GM21367 (cell line): ENCODE results near the gene RNF126.

Experiments
- ATAC-seq: cut with Tn5 transposase; IDR thresholded peaks from one replicate; pipeline ENCODE4 v1.9.1; 2021; ENCODE audit not compliant: unreplicated experiment

The RNF126 gene

GRCh38 chr19:648305-648704 lies 14.7 kb downstream of the RNF126 start:
- no peak for ATAC-seq

GRCh38 chr19:647566-648284 lies 15.3 kb downstream of the RNF126 start:
- ATAC-seq: no peak

- ATAC-seq: no peak
Measured at GRCh38 chr19:646779-647565, 16.0 kb downstream of the RNF126 start.

- no peak for ATAC-seq
Measured at GRCh38 chr19:645912-646778, 16.9 kb downstream of the RNF126 start.

GRCh38 chr19:644789-645188 lies 18.2 kb downstream of the RNF126 start:
- no peak for ATAC-seq

GRCh38 chr19:644363-644762 lies 18.7 kb downstream of the RNF126 start:
- no peak for ATAC-seq

- no peak for ATAC-seq
Measured at GRCh38 chr19:643736-644135, 19.3 kb downstream of the RNF126 start.

- no peak for ATAC-seq
Measured at GRCh38 chr19:642767-643727, 20.0 kb downstream of the RNF126 start.

GRCh38 chr19:641702-642101 lies 21.3 kb downstream of the RNF126 start:
- ATAC-seq: no peak

- no peak for ATAC-seq
Measured at GRCh38 chr19:640606-641189, 22.3 kb downstream of the RNF126 start.

GRCh38 chr19:640161-640558 lies 22.9 kb downstream of the RNF126 start:
- ATAC-seq: no peak

GRCh38 chr19:639253-640160 lies 23.5 kb downstream of the RNF126 start, which contains the start of gene FGF22:
Gene FGF22 (plus strand): TSS chr19:639879. CDS start chr19:639926, 47 bp downstream.
- peak; percentile 47 for ATAC-seq

- no peak for ATAC-seq
Measured at GRCh38 chr19:638906-639252, 24.1 kb downstream of the RNF126 start.

- no peak for ATAC-seq
Measured at GRCh38 chr19:634975-635652, 27.9 kb downstream of the RNF126 start.

GRCh38 chr19:633786-634639 lies 29.0 kb downstream of the RNF126 start:
- no peak for ATAC-seq

GRCh38 chr19:633068-633785 lies 29.8 kb downstream of the RNF126 start, which contains the start of gene POLRMT:
Gene POLRMT (minus strand): TSS chr19:633537. CDS start chr19:633512, 25 bp downstream.
- peak; percentile 79 for ATAC-seq
